ENCODE measurements around the gene IP6K3.

IP6K3 gene

GRCh38 chr6:33690766-33691165 lies 55.9 kb downstream of the IP6K3 start:
- Histone ChIP-seq H3K27me3 (replicated peaks; ENCODE audit: control insufficient read depth, insufficient read depth, low read length) (no peaks in the 10 kb centered on the region), H3K4me3 (replicated peaks; ENCODE audit: low read depth, low read length) (no peak overlapping the region), H3K36me3 (ENCODE audit: control insufficient read depth, insufficient read depth, low read length) (peaks cover 64% of the 10 kb centered on the region)
- no peak for DNase-seq (ENCODE audit: extremely low read depth, insufficient read length)
- TF ChIP-seq CTCF (IDR thresholded peaks at IDR 0.05; ENCODE audit: insufficient read depth, low read length, poor library complexity, severe bottlenecking): no peak

- Histone ChIP-seq H3K36me3 (ENCODE audit: control insufficient read depth, insufficient read depth, low read length) (peaks cover 62% of the 10 kb centered on the region), H3K27me3 (replicated peaks; ENCODE audit: control insufficient read depth, insufficient read depth, low read length) (no peaks in the 10 kb centered on the region), H3K4me3 (replicated peaks; ENCODE audit: low read depth, low read length) (no peak overlapping the region)
- TF ChIP-seq CTCF (IDR thresholded peaks at IDR 0.05; ENCODE audit: insufficient read depth, low read length, poor library complexity, severe bottlenecking): no peak
- DNase-seq (ENCODE audit: extremely low read depth, insufficient read length): no peak
Observed at GRCh38 chr6:33689879-33690278, 56.8 kb downstream of the IP6K3 start.

GRCh38 chr6:33689148-33689494 lies 57.6 kb downstream of the IP6K3 start:
- Histone ChIP-seq H3K27me3 (replicated peaks; ENCODE audit: control insufficient read depth, insufficient read depth, low read length) (no peaks in the 10 kb centered on the region), H3K36me3 (ENCODE audit: control insufficient read depth, insufficient read depth, low read length) (peaks cover 64% of the 10 kb centered on the region), H3K4me3 (replicated peaks; ENCODE audit: low read depth, low read length) (no peak overlapping the region)
- no peak for TF ChIP-seq CTCF (IDR thresholded peaks at IDR 0.05; ENCODE audit: insufficient read depth, low read length, poor library complexity, severe bottlenecking)
- no peak for DNase-seq (ENCODE audit: extremely low read depth, insufficient read length)

- H3K27me3 ChIP-seq (replicated peaks; ENCODE audit: control insufficient read depth, insufficient read depth, low read length): no peaks in the 10 kb centered on the region
- TF ChIP-seq CTCF (IDR thresholded peaks at IDR 0.05; ENCODE audit: insufficient read depth, low read length, poor library complexity, severe bottlenecking): no peak
- H3K4me3 ChIP-seq (replicated peaks; ENCODE audit: low read depth, low read length): no peak overlapping the region
- H3K36me3 ChIP-seq (ENCODE audit: control insufficient read depth, insufficient read depth, low read length): peaks cover 62% of the 10 kb centered on the region
- DNase-seq (ENCODE audit: extremely low read depth, insufficient read length): no peak
Observed at GRCh38 chr6:33688451-33689147, 58.1 kb downstream of the IP6K3 start.

GRCh38 chr6:33688006-33688405 lies 58.7 kb downstream of the IP6K3 start:
- Histone ChIP-seq H3K4me3 (replicated peaks; ENCODE audit: low read depth, low read length) (no peak overlapping the region), H3K27me3 (replicated peaks; ENCODE audit: control insufficient read depth, insufficient read depth, low read length) (no peaks in the 10 kb centered on the region), H3K36me3 (ENCODE audit: control insufficient read depth, insufficient read depth, low read length) (peaks cover 58% of the 10 kb centered on the region)
- no peak for TF ChIP-seq CTCF (IDR thresholded peaks at IDR 0.05; ENCODE audit: insufficient read depth, low read length, poor library complexity, severe bottlenecking)
- no peak for DNase-seq (ENCODE audit: extremely low read depth, insufficient read length)

All from GM06990 (cell line).